ENCODE data around the gene CCNQ. TPM values are rescaled to one million over a fixed set of nuclear protein-coding genes. Genes with fewer than 3 reads are reported as not detected.

Gene CCNQ
- total and polyA plus RNA-seq, 10 of the 15 experiments (the other 5 are each of a cell fraction or from before 2014, with no cell fraction given) = 0.45 to 36.2 (median 18.2) TPM

DNA sequence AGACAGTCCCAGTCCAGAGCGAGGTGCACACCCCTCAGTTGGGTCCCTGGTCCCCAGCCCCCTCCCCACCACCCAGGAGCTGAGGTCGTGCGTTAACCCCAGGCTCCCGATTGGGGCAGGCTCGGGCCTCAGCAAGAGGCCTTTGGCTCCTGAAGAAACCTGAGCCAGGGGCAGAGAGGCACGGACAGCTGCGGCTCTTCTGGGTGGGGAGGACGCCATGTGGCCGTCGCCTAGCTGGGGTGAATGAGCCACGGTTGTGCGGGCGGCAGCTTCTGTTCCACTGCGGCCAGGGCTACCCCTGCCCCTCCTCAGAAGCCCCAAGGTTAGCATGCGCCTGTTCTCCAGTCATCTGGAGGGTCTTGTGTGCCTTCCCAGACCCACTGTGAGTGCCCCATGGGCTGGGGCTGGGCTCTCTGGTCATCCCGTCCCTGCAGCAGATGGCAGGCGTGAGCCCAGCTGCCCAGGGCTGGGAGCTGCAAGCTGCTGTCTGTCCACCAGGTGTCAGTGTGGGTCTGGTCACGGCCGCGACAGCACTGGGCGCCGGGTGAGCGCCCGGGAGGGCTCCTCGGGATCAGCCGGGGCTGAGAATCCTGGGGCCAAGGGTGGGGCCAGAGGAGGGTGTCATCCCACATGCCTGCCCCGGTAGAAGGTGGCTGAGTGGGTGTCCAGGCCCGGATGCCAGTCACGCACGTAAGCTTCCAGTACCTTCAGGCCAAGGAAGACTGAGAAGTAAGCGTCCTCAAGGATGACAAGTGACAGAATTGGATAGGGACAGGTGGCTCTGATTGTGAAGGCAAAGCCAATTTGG is 59.6 kb downstream of the CCNQ start:
- H3K4me1 ChIP-seq (ENCODE audit: control insufficient read depth, insufficient read depth, low read length) = no peaks in the 10 kb centered on the region
- no peaks in the 10 kb centered on the region for H4K20me1 ChIP-seq (ENCODE audit: control insufficient read depth, insufficient read depth)
- intact Hi-C loops (cut with micrococcal nuclease; ENCODE audit: unreplicated experiment) (loop anchor here (1.0 kb wide), 1 partner anchor 129 kb away; no protein-coding TSS in a partner anchor), in situ Hi-C loops (cut with MboI) (loop anchor here (10.0 kb wide), 1 partner anchor 115 kb away; no protein-coding TSS in a partner anchor)
- ATAC-seq = peak; percentile 96
- no TSS peak for BruUV-seq (replicated peaks)
- H3K9me3 ChIP-seq (replicated peaks; ENCODE audit: control insufficient read depth, insufficient read depth, low read length) = no peaks in the 10 kb centered on the region
- no peak overlapping the region for H2AFZ ChIP-seq (ENCODE audit: control insufficient read depth, low read depth, low read length)
- peak; percentile 18; the same call in 1 of the 3 replicates for TF ChIP-seq POU2F2 (IDR thresholded peaks at IDR 0.05; ENCODE audit: borderline replicate concordance, low read depth, low read length)
- TF ChIP-seq FOXK2 (IDR thresholded peaks at IDR 0.05) = no peak
- TF ChIP-seq ELK1 (IDR thresholded peaks at IDR 0.05; ENCODE audit: low read depth, low read length) = no peak
- TF ChIP-seq CTCF (IDR thresholded peaks at IDR 0.05 in 2 of 3, conservative IDR thresholded peaks at IDR 0.05 in 1 of 3; ENCODE audit: control insufficient read depth in 2 of 3, extremely low read depth in 1 of 3, insufficient read depth in 1 of 3, low read depth in 3 of 3, low read length in 3 of 3) = peak; percentile 85 to 91 (median 88)
- no peak for TF ChIP-seq MEF2B (IDR thresholded peaks at IDR 0.05; ENCODE audit: partially characterized antibody, poor library complexity, severe bottlenecking)
- TF ChIP-seq RAD21 (IDR thresholded peaks at IDR 0.05; ENCODE audit: insufficient read depth, low read depth, low read length) = peak; percentile 65
- 0 out of 2 replicates have a peak, but pooled peaks have one; percentile 51 for TF ChIP-seq YY1 (IDR thresholded peaks at IDR 0.05; ENCODE audit: low read depth, low read length)
- peak; percentile 73; the same call in 1 of the 2 replicates for TF ChIP-seq SMC3 (IDR thresholded peaks at IDR 0.05; ENCODE audit: borderline replicate concordance, low read length)
- H3K27ac ChIP-seq (ENCODE audit: control insufficient read depth, insufficient read depth) = no peak overlapping the region
- H3K27me3 ChIP-seq (replicated peaks in 1 of 2; ENCODE audit: control insufficient read depth in 2 of 2, insufficient read depth in 2 of 2, low read length in 1 of 2) = no peaks in the 10 kb centered on the region
- H3K79me2 ChIP-seq (ENCODE audit: control insufficient read depth, insufficient read depth, low read length) = no peaks in the 10 kb centered on the region
- H3K36me3 ChIP-seq (ENCODE audit: control insufficient read depth in 2 of 2, insufficient read depth in 2 of 2, low read length in 1 of 2) = no peaks in the 10 kb centered on the region
- 41% methylated on average over 31 of the region's 31 CpGs for WGBS (ENCODE audit: insufficient coverage, insufficient replicate concordance, low lambda C conversion rate, missing lambda C conversion rate)
- FAIRE-seq = no peak
- RAD21 ChIA-PET (ENCODE audit: unreplicated experiment) = interaction anchor here (1.0 to 2.8 kb wide), 6 partner anchors 25 to 597 kb away, joined by 3 to 26 read pairs (median 4); no protein-coding TSS in a partner anchor
- no peak for DNase-seq (ENCODE audit: low read depth, low spot score)
- no peak overlapping the region for H3K4me2 ChIP-seq (ENCODE audit: control insufficient read depth, insufficient read depth)
- POLR2A ChIA-PET = no interaction called here
- H3K9ac ChIP-seq (ENCODE audit: control insufficient read depth, insufficient read depth, low read length) = no peak overlapping the region
- H3K4me3 ChIP-seq = no peak overlapping the region
- SMC1A ChIA-PET (ENCODE audit: uncharacterized antibody, unreplicated experiment) = interaction anchor here (0.6 to 1.4 kb wide), 7 partner anchors 8 to 1128 kb away, joined by 3 to 9 read pairs (median 3); partner anchors contain the start of gene HAUS7
- CTCF ChIA-PET = interaction anchor here (0.7 to 2.6 kb wide), 21 partner anchors 10 to 598 kb away, joined by 3 to 25 read pairs (median 5); partner anchors contain the start of gene DUSP9

Measured in GM12878 (cell line).